GM18870 (cell line): ENCODE results near the gene SS18.

Experiments
- ATAC-seq: cut with Tn5 transposase; IDR thresholded peaks from one replicate; pipeline ENCODE4 v1.9.1; 2021; ENCODE audit warnings: moderate library complexity; ENCODE audit not compliant: unreplicated experiment

Gene SS18

DNA sequence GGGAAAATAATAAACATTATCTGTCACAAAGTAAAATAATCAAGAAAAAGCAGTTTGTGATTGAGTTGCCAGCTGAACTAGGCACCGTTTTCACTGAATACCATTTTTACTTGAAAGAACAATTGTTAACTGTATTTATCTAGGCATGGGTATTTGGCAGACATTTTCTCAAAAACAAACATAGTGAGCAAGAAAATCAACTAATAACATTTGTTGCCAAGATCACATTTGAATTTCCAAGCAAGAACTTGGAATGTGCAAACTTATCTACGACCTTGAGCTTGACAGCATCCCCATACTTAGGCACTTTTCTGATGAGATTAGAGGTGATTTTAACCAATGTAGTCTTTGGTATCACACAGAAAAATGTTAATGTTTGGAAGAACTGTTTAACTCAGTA, 16.7 kb downstream of the SS18 start:
- no peak for ATAC-seq

DNA sequence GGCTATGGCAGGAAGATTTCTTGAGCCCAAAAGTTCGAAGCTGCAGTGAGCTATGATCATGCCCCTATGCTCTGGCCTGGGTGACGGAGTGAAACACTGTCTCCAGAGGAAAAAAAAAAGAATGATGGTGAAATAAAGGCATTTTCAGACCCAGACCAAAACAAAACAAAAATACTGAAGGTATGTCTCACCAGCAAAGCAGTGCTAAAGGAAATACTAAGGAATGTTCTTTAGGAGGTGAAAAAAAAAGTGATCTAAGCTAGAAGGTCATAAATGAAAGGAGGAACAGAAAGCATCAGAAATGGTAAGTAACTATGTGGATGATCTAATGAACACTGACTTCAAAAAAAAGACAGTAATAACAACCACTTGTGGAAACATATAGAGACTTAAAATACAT, 18.7 kb downstream of the SS18 start:
- ATAC-seq = no peak

DNA sequence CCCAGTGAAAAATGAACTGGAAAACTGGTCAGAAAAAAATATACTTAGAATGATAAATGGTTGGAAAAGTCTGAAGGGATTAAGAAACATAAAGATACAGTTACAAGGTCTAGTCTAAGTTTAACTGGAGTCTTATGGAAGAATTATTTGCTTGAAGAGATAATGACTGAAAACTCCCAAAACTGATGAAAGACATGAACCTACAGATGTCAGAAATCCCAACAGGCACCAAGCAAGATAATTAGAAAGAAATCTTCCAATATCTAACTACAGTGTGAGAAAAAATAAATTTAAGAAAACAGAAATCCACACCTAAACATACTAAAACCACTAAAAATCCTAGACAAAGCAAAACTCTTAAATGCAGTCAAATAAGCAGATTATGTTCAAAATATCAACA, 19.4 kb downstream of the SS18 start:
- no peak for ATAC-seq

DNA sequence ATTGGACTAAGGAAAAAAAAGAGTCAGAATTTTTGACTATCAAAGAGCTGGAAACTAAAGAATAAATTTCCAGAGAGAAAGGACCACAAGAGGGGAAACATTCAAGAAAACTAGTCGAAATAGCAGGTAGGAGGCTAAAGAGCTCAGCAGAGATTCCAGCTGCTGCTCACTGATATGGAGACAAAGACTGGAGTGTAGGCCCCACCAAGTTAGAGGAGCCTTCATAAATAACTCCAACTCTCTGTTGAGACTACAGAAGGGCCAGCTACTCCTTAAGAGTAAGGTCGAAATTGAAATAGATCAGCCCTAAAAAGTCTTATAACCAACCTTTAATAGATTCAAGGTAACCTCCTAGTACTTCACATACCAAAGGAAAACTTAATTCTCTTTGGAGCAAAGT, 31.1 kb downstream of the SS18 start:
- no peak for ATAC-seq

DNA sequence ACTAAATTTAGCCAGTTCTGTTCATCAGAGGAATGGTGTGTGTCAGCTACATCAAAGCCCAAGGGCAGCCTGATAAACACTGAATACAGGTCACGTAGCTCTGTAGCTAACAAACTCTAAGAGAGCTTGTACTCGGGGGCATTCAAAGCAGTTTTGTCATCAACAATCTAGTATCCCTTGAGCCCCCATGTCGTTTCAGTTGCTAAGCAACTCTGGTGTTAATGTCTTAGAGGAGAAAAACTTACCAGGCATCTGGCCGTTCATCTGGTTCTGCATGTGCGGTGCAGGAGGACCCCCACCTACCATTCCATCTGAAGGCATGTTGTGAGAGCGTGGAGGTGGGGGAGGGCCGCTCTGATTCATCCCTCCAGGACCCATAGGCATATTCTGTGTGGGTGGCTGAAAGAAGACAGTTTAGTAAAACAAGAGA, 33.1 kb downstream of the SS18 start:
- ATAC-seq = no peak

DNA sequence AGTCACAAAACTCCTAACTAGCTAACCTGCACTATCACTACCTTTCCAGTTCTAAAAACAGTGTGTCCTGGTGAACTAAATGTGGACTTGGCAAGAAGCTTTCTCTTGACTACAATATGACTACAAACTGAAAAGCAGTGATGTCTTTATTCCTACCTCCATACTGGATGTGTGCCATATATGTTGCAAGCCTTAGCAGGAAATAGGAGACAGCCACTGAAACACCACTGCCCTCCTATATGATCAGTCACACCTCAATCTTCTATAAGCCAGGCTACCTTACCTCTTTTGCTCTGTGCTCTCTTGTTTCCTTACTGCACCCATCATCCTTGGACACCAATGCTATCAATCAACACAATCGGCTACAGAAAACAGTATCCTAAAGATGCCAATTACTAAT, 34.1 kb downstream of the SS18 start:
- no peak for ATAC-seq

DNA sequence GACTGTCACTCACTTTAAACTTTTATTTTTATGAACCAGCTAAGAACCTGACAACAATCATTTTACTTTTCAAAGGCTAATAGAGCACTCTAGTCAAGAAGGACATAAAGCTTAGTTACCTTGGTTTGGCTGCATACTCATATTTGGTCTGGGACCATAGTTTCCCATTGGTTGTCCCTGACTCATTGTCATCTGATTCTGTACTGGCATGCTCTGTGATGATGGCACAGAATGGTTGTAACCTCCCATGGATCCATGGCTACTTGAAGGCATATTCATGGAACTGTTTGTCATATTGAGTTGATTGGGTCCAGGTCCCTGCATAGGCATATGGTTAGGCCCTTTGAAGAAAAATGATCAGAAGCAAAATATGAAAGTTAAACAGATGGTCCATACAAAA, 37.9 kb downstream of the SS18 start:
- no peak for ATAC-seq

DNA sequence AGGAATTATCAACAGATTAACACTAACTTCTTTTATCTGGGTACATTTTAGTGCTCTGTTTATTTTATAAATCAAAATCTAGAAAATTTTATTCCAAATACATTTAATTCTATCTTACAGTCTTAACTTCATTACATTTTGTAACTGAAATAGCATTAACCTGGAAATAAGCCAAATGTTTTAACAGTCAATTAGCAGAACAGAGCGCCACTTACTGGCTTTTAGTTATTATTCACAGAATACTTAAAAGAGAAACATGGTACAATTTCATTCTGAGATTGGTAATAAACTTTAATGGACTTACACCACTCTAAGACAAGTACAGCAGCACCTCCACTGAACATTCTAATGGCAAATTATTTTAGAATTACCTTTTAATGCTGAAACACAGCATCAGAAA, 38.6 kb downstream of the SS18 start:
- ATAC-seq = no peak

DNA sequence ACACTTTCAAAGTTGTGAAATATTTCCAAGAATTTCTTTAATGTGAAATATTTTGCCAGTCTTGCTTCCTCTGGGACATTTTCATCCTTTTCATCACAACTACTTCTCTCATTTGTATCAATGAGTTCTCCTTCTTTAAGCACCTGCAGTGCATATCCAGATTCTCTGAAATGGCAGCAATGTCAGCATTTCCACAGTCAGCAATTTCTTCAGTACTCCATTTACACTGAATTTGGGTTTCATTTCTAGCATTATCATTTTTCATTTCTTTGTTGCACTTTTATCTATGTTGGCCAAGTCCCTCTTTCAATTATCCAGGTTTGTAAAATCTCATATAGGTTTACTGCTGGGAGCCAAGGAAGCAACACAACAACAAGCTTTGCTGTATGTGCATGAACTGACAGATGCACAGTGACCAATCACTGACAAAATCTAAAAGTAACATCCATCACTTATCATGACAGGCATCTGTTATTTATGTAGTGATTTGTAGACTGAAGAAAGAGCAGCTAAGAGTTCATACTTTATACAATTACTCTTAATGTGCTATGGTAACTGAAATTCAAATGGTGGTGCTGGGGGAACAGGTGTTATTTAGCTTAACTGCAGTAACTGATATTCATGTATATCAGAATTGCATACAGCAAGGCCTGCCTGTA, 43.9 kb downstream of the SS18 start:
- ATAC-seq = no peak

DNA sequence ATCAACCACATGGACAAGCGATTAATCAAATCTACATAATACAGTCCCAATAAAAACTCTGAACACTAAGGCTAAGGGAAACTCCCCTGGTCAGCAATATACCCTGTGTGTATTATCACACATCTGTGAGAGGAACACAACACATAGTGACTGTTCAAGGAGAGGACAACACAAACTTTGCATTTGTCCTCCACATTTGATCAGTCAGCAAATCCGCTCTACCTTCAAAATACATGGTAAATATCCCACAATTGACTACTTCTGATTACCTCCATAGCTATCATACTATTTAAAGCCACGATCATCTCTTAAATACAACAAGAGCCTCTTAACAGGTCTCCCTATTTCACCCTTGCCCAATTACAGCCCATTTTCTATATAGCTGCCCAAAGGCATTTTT, 45.6 kb downstream of the SS18 start:
- ATAC-seq = no peak

DNA sequence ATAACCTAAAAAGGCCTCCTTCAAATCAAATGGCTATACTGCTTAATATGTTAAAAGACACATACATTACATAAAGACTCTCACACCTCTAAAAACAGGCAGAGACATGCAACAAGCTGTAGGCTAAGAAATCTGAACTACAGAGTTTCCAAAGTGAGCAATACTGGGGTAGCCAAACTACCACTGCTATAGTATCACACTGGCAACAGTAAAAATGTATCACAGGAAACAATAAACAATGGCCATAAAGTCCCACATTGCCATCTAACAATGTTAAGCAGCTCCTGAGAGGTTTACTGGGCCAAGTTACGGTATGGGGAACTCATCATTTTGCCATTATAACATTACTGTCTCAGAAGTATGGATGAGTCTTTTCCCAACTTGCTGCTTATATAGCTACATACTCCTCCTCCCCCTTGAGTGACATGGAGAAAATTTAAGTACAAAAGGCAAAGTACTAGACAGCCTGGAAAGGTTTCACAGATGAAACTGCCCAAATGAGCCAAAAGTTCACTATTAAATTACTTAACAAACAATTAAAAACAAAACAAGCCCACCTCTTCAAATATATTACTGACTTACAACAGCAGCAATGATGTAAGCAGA, 50.3 kb downstream of the SS18 start:
- no peak for ATAC-seq

DNA sequence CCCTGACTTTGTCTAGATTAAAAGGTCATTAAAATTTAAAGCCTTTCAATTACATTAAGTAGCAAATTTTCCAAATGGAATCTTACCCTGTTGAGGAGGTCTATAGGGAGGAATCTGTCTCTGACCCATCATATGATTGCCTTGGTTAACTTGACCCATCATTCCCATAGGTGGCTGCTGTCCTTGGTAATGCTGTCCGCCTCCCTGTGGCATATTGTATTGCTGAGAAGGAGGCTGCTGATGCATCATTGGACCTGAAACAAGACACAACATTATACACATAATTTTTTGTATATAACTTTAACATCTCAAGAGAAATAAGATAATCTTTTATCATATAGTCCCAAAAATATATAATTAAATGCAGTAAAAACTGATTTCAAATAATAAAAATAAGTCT, 51.2 kb downstream of the SS18 start:
- no peak for ATAC-seq

DNA sequence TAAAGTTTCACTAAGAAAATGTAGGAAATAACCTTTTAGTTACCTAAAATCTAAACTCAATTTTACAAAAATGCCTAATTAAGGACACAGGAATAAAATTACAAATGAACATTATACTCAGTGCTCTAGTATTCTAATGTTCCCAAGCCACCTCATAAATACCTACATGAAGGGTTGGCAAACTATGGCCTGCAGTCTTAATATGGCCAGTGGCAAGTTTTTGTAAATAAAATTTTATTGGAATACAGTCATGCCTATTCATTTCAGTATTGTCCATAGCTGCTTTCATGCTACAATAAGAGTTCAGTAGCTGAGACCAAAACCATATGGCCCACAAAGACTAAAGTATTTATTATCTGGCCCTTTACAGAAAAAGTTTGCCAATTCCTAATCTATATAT, 53.8 kb downstream of the SS18 start:
- ATAC-seq = no peak

DNA sequence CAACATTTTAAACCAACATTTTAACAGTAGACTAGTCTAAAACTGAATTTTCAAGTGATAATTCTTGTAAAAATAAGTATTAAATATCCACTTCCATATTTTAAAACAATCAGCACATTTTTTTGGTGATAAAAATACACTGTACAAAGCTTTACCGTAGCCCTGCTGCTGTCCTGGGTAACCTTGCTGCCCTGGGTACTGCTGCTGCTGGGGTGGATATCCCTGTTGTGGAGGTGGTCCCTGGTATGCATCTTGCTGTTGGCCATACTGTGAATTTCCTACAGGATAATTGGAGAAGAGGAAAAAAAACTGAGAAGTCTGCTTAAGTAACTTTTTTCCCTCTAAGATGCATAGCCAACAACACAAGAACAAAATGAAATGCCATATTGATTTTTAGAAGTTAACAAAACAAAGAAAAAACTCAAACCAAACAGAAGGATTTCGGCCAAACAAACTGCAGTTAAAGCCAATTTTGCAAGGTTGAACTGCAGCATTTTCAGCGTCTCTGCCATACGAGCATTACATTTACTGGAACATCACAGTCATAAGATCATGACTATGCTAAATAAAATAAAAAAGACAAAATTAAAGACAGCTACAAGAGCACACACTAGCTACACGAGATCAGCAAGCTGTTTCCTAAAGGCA, 55.4 kb downstream of the SS18 start:
- no peak for ATAC-seq

DNA sequence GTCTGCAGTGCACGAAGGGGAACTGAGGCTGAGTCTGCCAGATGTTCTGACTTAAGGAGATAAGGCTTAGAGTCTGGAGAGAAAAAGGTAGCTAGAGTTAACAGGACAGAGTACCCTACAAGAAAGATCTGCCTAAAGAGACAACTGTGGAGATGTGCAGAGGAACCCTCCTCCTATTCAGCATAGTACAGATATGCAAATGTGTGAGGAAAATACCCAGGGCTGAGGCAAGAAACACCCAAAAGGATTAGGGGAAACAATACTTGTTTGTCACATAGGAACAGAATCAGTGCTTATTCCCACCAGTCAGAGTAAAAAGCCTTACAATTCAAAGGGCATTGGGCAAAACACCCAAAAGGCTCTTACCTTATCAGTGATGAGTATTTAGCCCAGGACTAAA, 67.8 kb downstream of the SS18 start:
- no peak for ATAC-seq

DNA sequence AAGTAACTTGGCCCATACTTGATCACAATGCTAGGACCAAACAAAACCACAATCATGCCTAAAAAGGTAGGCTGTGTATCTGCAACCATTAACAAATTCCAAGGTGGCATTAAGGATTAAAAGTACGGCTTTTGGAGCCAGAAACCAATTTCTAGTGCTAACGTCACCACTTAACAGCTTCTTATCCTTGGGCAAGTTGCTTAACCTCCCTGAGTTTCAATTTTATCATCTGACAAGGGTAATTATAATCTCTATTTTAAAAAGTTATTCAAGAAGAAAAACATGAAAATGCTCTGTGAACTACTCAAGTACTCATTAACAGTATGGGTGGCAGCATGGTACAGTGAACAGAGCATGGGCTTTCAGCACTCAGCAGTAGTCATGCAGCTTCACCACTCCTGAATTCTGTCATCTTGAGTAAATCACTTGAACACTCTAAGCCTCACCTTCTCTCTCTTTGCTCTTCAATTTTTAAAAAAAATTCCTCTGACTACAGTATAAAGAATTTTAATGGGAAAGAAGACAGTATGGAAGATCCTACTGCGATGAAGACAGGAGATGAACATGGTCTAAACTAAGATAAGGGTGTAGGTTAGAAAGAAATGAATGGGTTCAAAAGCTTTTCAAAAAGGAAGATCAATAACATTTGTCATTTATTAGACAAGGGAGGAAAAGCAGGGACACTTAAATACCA, 69.2 kb downstream of the SS18 start:
- ATAC-seq = no peak

DNA sequence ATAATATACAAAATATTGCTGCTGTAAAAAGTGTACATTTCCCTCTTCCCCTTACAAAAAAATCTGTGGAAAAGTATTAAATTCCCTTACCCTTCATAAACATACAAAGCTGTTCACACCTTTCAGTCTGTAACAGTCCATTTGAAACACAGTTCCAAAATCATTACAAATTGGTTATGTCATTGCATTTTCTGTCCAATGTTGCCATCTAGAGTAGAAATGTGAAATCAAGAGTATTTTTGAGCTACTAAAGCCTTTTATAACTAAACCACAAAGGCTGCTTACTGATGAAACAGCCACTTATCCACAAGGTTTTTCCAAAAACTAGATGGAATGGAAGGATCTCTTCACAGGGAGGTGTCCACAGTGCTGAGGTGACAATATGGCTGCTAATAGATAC, 72.5 kb downstream of the SS18 start:
- no peak for ATAC-seq

DNA sequence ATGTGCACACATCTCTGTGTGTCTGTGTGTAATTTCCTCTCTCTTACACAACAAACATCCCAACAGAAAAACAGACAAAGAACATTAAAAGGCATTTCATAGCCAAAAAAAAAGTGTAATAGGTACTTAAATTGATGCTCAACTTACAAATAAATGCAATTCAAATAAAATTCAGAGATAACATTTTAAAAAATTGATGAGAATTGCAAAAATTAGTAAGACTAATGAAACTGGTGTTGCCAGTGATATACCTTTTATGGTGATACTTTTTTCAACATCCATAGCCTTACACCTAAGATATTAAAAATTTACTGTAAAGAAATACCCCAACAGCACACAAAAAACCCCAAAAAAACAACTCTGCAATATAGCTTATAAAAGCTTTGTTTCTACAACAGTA, 76.0 kb downstream of the SS18 start:
- ATAC-seq = no peak

DNA sequence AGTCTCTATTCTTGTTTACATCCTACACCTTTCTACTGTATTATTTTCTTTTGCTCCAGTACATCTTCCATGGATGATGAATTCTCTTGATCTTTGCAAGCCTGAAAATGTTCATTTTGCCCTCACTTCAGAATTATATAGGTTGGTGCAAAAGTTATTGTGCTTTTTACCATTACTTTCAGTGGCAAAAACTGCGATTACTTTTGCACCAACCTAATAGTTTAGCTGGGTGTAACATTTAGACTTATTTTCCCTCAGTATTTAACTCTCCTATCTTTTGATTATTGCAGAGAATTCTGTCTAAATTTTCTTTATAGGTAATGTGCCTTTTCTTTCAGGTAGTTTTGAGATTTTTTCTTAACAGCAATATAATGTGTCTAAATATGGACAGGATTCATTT, 81.8 kb downstream of the SS18 start:
- ATAC-seq = no peak

DNA sequence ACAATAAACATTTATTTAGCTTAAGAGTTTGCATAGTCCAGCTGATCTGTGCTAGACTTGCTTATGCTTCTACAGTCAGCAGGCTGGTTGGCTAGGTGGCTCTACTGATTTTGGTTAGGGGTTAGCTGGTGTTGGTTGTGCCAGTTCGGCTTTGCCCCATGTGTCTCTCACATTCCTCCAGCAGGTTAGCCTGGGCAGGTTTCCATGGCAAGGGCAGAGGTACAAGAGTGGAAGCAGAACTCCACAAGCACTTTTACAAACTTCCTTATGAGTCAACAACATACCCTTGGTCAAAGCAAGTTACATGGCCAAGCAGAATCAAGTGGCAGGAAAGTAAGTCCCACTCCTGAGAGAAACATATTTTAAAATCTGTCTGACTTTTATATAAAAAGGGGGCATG, 82.3 kb downstream of the SS18 start:
- ATAC-seq = no peak

DNA sequence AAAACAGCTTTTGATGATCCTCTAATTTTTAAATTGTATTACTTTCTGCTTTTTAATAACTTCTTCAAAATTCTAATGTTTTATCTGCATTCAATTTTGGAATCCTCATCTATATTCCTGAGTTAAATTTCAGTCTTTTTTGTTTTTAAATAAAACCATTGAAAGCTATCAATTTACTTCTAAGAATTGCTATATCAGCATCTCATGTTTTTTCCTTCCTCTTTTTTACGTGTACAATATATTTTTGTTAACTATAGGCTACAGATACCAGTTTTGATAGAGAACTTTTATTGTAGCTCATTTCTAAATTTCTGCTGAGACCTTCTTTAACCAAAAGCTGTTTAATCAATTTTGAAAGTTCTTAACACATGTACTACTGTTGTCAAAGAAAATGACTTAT, 84.5 kb downstream of the SS18 start:
- no peak for ATAC-seq

DNA sequence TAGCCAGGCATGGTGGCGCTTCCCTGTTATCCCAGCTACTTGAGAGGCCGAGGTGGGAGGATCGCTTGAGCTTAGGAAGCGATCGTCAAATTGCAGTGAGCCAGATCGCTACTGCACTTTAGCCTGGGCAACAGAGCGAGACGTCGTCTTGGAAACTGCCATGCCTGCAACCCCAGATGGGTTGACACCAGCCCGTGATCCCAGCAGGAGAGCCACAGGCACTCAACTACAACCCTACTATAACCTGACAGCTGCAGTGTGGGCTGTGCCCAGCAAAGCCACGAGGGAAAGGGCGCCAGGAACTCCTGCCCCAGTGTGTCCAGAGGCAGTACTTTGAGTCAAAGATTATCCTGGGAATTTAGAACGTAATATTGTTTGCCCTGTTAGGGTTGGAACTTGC, 85.6 kb downstream of the SS18 start:
- ATAC-seq = no peak
